ENCODE data around the gene MTMR10.

The MTMR10 gene

GRCh38 chr15:31010036-31010435 is 18.6 kb upstream of the MTMR10 start:
- no peak for DNase-seq

- DNase-seq = no peak
These were observed 14.2 kb upstream of the MTMR10 start for GRCh38 chr15:31005660-31006059.

GRCh38 chr15:31004220-31004733 is 12.8 kb upstream of the MTMR10 start:
- DNase-seq = no peak

DNA sequence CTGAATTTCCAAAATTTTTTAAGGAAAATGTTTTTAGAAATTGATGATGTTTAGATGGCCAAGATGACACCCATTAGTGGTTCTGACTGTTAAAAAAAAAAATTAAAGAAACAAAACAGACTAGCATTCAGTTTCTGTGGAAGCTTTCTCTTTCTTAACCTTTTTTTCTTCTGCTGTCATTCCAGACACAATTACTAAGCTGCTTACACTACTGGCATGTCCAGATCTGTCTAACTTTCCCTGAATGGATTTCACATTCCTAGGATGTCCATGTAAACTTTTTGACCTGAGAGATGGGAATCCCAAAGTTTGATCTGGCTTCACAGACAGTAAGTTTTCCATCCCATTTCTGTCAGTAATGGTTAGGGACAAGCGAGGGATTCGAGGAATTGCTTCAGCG is 10.3 kb upstream of the MTMR10 start:
- DNase-seq = no peak

DNA sequence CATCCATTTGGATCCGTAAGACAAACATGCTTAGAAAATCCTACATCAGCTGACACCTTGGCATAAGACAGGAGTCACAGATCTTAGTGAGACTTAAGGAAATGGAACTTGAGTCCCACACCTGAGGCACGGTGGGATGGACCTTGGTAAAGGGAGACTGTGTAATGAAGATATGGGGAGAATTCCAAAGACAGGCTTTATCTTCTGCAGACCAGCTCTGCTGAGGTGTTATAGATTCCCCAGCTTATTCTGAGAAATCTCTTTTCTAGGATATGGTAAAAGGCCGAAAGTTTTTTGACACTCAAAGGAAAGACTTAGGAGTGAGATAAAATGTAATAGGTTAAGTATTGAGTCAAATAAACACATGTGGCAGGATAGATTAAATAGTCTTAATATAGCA is 8.3 kb upstream of the MTMR10 start:
- DNase-seq = no peak

GRCh38 chr15:30997270-30997669 is 5.8 kb upstream of the MTMR10 start:
- no peak for DNase-seq

GRCh38 chr15:30992249-30992864 is 929 bp upstream of the MTMR10 start:
- DNase-seq = no peak

DNA sequence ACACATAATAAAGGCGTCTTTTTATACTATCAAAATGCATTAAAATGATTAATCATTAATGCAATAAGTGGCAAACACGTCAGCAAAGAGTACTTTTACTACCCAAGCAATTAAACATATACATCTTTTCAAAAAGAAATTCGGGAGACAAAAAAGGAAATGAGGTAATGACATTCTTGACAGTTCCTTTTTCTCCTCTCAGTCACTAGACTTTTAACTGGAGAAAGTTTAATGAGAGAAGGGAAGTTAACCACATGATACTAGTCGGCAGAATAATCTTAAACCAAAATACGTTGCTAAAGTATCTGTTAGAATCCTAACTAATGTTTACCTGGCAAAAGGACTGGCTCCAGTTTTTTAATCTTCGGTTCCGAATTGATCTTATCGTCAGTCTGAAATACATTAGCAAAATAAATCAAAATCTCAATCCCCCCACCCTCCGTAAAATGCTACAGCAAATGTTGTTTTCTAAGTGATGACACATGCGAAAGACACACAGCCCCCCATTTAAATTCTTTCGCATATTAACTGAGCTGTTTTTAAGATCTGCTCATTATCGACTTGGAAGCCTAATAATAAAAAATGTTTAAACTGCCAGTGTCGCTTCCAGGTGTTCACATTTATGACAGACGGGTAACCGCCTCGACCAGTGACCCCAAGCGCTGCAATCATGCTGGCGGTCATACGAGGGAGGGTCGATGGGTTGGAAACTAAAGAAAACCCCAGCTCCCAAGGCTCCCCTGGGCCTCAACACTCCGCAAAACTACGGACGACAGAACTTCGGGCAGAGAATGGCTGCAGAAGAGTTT is 778 bp downstream of the MTMR10 start:
- DNase-seq = no peak

DNA sequence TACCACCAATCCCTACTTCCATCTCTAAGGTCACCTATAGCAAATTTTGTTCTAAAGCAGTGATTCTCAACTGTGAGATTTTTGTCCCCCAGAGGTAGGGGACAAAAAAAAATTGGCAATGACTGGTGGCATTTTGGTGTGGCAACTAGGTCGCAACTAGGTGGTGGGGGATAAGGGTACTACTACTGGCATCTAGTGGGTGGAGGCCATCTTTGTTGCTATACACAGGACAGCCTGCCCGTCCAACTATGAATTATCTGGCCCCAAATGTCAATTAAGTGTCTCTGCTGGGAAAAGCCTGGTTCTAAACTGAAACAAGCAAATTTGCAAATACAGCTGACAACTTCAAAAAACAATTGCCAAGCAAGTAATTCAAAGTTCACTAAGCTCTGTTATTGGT is 1.4 kb downstream of the MTMR10 start:
- no peak for DNase-seq

DNA sequence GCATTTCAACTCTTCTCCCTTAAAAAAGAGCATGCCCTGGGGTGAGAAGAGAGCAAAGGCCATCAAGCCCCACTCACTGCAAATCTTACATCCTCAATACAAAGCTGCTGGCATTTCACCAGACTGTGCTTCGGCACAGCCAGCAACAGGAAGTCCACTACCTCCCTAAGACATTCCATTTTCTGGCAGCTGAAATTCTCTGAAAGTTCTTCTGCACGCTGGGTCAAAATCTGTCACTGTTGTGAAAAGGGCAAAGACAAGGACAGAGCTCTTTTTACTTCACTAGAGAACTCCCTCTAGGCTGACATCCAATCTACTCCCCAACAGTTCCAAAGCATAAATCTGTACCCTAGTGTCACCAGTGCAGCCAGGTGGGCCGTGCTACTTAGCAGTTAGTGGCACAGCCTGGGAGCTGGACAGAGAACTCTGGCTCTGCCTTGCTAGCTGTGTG is 6.3 kb downstream of the MTMR10 start:
- DNase-seq = no peak

- no peak for DNase-seq
These were observed 6.9 kb downstream of the MTMR10 start for GRCh38 chr15:30984542-30984941.

DNA sequence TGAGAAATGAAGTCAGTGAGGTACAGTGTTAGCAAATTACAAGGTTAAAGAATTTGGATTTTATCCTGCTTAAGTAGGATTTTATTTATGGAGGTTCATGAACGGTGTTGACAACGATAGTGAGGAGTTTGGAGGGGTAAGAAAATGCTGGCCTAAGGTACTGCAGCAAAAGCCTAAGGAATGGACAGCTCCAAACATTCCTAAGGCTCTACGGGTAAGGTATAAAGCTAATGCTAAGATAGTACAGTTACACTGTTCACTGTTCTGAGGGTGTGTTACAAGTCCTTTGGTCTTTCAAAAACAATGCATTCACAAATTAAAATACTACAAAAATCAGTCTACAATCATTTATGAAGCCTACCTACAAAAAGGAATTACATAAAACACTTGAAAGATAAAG is 7.3 kb downstream of the MTMR10 start:
- no peak for DNase-seq

GRCh38 chr15:30979457-30979856 is 12.0 kb downstream of the MTMR10 start:
- DNase-seq = no peak

GRCh38 chr15:30978328-30978727 is 13.1 kb downstream of the MTMR10 start:
- no peak for DNase-seq

DNA sequence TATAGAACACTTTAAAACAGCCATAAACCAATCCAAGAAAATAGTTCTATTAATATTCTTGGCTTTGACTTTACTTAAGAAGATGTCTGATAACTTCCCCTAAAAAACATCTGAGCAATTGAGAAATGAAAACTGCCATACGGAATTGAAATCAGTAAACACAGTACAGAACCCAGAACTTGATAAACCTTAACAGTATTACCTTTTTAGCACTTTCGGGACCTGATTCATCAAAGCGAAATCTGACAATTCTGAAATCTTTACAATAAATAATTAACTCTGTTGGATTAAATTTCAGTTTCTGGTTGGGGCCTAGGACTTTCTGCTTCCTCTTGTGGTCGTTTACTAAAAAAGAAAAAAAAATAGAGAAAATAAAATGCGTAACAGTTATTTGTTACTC is 17.3 kb downstream of the MTMR10 start:
- no peak for DNase-seq

DNA sequence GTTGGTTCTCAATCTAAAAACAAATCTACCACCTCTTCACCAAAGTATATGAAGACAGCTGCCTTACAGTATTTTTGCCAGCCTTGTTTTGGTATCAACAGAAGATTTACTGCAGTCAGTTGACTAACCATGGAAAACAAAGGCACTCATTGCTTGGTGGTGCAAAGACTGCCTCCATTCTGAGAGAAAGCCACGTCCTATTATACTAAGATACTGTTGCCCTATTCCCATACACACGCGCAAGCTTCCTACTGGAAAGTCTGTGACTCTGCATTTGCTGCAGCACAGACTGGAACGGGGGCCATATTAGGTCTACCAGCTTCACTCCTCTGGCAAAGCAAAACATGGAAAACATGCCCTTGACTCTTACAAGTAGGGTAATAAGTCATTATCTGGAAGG is 18.0 kb downstream of the MTMR10 start:
- no peak for DNase-seq

- no peak for DNase-seq
These were observed 21.7 kb downstream of the MTMR10 start for GRCh38 chr15:30969724-30970123.

GRCh38 chr15:30963681-30964080 is 27.7 kb downstream of the MTMR10 start:
- DNase-seq = no peak

GRCh38 chr15:30962659-30963058 is 28.8 kb downstream of the MTMR10 start:
- no peak for DNase-seq

DNA sequence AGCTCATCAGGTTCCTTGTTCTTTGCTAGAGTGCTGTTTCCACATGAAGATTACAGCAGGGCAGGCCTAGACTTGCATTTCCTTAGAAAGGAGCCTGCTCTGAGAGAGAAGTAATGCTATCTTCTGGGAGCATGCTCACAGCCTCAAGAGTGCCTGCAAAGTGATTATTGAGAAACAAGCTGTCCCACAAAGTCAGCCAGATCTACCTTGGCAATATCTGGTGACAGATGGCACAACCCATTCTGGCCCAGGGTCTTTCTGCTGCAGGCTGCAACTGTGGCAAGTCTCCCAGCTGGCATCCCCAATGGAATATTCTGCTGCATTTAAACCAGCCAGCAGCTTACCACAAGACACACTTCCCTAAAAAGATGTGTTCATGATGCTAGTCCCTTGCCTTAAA is 29.3 kb downstream of the MTMR10 start:
- no peak for DNase-seq

DNA sequence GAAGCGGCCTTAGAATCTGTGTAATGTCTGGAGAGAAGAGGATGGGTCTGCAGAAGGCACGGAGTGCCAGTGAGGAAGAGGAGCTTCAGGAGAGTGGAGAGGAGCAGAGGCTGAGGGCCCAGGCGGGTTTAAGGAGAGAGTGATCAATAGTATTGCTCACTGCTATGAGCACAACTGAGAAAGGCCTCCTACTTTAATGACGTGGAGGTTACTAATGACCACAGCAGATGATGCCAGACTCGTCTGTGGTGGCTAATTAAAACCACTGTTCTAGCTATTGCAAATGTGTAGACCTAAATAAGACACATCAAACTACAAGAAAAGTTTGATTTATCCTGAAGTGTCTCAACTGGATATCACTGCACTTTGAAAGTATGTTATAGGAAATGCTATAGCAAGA is 33.2 kb downstream of the MTMR10 start:
- DNase-seq = no peak

GRCh38 chr15:30956216-30957124 is 35.0 kb downstream of the MTMR10 start:
- no peak for DNase-seq

DNA sequence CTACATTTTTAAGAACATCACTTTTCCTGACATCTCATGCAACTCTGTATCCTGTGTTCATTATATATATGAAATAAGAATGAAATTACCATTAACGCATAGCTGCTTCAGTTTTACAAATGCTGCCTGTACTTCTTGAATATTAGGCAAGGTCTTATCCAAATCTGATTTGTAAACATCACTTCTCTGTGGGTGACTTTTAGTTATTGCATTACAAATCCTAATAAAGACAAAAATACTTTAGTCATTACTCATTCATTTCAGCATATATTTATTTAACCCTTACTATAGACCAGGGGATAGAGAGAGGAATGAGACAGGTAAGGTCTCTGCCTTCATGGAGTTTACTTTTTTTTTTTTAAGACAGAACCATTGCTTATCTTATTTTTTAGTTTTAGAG is 36.8 kb downstream of the MTMR10 start:
- DNase-seq = no peak
